Panc1 (cell line): ENCODE data around the gene TTC29.

Experiments used
- POLR2AphosphoS5 ChIP-seq: IDR thresholded peaks from 2 replicates; pipeline ENCODE4 v1.6.1; 2012; ENCODE audit warnings: mild to moderate bottlenecking, low read depth, low read length, moderate library complexity
- SIN3A ChIP-seq: IDR thresholded peaks from 2 replicates; pipeline ENCODE4 v1.6.1; 2012; ENCODE audit warnings: low read depth, mild to moderate bottlenecking, low read length, moderate library complexity, borderline replicate concordance; ENCODE audit not compliant: insufficient read depth
- TCF7L2 ChIP-seq: IDR thresholded peaks from 2 replicates; pipeline ENCODE4 v1.6.1; 2011; ENCODE audit warnings: mild to moderate bottlenecking, low read depth, low read length, inconsistent platforms
- TF ChIP-seq, protein P1 (sequence below): fragments of 450-650 bp; IDR thresholded peaks from 2 replicates; pipeline ENCODE4 v1.5.1; 2017; ENCODE audit warnings: mild to moderate bottlenecking
- TF ChIP-seq, protein P2 (sequence below), 2 experiments: IDR thresholded peaks; 2 replicates each; pipeline ENCODE4 v1.6.1; 2011 to 2012; ENCODE audit warnings: low read depth in 2 of 2, control low read depth in 1 of 2, low read length in 1 of 2, mild to moderate bottlenecking in 1 of 2, moderate library complexity in 1 of 2; ENCODE audit not compliant: insufficient read depth in 1 of 2

DNA sequence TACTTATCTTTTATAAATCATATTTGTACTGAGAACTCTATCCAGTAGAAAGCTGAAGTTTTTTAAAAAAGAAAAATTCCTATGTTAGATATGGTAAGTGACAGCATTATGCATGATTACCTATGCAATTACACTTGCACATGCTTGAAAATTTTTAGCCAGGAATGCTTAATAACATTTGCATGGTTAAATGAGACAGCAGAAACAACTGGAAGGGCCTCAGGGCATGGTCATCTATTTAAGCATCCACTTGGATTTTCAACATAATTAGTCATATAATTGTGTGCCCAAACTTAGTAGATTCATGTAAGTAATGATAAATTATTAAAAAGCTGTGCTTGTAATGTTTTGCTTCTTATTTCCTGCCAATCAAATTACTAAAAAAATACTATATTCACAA is 151.9 kb downstream of the TTC29 start:
- TF ChIP-seq, protein P1, sequence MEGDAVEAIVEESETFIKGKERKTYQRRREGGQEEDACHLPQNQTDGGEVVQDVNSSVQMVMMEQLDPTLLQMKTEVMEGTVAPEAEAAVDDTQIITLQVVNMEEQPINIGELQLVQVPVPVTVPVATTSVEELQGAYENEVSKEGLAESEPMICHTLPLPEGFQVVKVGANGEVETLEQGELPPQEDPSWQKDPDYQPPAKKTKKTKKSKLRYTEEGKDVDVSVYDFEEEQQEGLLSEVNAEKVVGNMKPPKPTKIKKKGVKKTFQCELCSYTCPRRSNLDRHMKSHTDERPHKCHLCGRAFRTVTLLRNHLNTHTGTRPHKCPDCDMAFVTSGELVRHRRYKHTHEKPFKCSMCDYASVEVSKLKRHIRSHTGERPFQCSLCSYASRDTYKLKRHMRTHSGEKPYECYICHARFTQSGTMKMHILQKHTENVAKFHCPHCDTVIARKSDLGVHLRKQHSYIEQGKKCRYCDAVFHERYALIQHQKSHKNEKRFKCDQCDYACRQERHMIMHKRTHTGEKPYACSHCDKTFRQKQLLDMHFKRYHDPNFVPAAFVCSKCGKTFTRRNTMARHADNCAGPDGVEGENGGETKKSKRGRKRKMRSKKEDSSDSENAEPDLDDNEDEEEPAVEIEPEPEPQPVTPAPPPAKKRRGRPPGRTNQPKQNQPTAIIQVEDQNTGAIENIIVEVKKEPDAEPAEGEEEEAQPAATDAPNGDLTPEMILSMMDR: no peak
- TF ChIP-seq POLR2AphosphoS5 (no peak), SIN3A (no peak), TCF7L2 (no peak)
- TF ChIP-seq, protein P2, sequence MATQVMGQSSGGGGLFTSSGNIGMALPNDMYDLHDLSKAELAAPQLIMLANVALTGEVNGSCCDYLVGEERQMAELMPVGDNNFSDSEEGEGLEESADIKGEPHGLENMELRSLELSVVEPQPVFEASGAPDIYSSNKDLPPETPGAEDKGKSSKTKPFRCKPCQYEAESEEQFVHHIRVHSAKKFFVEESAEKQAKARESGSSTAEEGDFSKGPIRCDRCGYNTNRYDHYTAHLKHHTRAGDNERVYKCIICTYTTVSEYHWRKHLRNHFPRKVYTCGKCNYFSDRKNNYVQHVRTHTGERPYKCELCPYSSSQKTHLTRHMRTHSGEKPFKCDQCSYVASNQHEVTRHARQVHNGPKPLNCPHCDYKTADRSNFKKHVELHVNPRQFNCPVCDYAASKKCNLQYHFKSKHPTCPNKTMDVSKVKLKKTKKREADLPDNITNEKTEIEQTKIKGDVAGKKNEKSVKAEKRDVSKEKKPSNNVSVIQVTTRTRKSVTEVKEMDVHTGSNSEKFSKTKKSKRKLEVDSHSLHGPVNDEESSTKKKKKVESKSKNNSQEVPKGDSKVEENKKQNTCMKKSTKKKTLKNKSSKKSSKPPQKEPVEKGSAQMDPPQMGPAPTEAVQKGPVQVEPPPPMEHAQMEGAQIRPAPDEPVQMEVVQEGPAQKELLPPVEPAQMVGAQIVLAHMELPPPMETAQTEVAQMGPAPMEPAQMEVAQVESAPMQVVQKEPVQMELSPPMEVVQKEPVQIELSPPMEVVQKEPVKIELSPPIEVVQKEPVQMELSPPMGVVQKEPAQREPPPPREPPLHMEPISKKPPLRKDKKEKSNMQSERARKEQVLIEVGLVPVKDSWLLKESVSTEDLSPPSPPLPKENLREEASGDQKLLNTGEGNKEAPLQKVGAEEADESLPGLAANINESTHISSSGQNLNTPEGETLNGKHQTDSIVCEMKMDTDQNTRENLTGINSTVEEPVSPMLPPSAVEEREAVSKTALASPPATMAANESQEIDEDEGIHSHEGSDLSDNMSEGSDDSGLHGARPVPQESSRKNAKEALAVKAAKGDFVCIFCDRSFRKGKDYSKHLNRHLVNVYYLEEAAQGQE (IDR thresholded peaks at IDR 0.05; ENCODE audit: insufficient read depth in 1 of 2, low read depth in 2 of 2, low read length in 1 of 2): no peak
